Measurements from ENCODE around the gene CBFB. TPM values are rescaled to one million over a fixed set of nuclear protein-coding genes. Genes with fewer than 3 reads are reported as not detected.

Gene CBFB
- total RNA-seq, 1 experiment from 2014 or later = 76.3 TPM

GRCh38 chr16:67115639-67116038 is 86.7 kb downstream of the CBFB start:
- Histone ChIP-seq H3K14ac (ENCODE audit: insufficient read depth, low read length) (no peak overlapping the region), H4K20me1 (ENCODE audit: control insufficient read depth, insufficient read depth, insufficient read length) (no peaks in the 10 kb centered on the region), H3K4ac (ENCODE audit: low read depth, low read length) (no peak overlapping the region), H3T11ph (ENCODE audit: low read length) (no peak overlapping the region), H3K27me3 (ENCODE audit: insufficient read depth, low read length) (no peaks in the 10 kb centered on the region), H2BK20ac (ENCODE audit: low read depth, low read length, poor library complexity, severe bottlenecking) (no peak overlapping the region), H3K9me3 (ENCODE audit: control insufficient read depth, low read depth, low read length) (no peaks in the 10 kb centered on the region), H3K56ac (ENCODE audit: insufficient read length, low read depth, low read length) (no peak overlapping the region), H3K23ac (ENCODE audit: insufficient read length, low read depth, low read length) (no peak overlapping the region), H3K27ac (ENCODE audit: insufficient read length, low read depth, low read length) (no peak overlapping the region), H4K8ac (replicated peaks; ENCODE audit: insufficient read length, low read depth, low read length) (no peak overlapping the region), H4K91ac (ENCODE audit: insufficient read length, low read depth, low read length) (no peak overlapping the region), H3K18ac (ENCODE audit: insufficient read length, low read depth, low read length) (no peak overlapping the region), H2AFZ (ENCODE audit: low read length) (no peak overlapping the region), H2BK15ac (ENCODE audit: low read depth, low read length) (no peak overlapping the region), H3K79me1 (ENCODE audit: insufficient read depth, low read depth, low read length, poor library complexity, severe bottlenecking) (peaks cover 5% of the 10 kb centered on the region), H4K5ac (ENCODE audit: insufficient read length, low read depth, low read length) (no peak overlapping the region), H2BK5ac (ENCODE audit: insufficient read length, low read length) (no peak overlapping the region), H3K79me2 (ENCODE audit: insufficient read depth, low read length) (peaks cover 3% of the 10 kb centered on the region; the same call in 1 of the 2 replicates), H3K23me2 (ENCODE audit: insufficient read length, low read depth, low read length, poor library complexity, severe bottlenecking) (no peaks in the 10 kb centered on the region), H3K4me1 (ENCODE audit: insufficient read depth, low read length) (no peaks in the 10 kb centered on the region; the same call in 1 of the 2 replicates), H2BK12ac (ENCODE audit: insufficient read length, low read depth, low read length) (no peak overlapping the region), H2AK5ac (ENCODE audit: insufficient read length, low read length) (no peak overlapping the region), H3K9ac (ENCODE audit: extremely low read depth, insufficient read length, low read length) (no peak overlapping the region), H2BK120ac (ENCODE audit: low read depth, low read length, poor library complexity, severe bottlenecking) (no peak overlapping the region), H3K4me2 (ENCODE audit: insufficient read depth, insufficient read length, low read length) (no peak overlapping the region)
- Mint-ChIP-seq H3K4me1 (peaks cover 13 to 14% of the 10 kb centered on the region in 2 experiments), H3K27ac (no peak overlapping the region), H3K27me3 (ENCODE audit: low read depth) (no peaks in the 10 kb centered on the region; the same call in 1 of the 2 replicates), H3K4me3 (no peak overlapping the region), H3K36me3 (ENCODE audit: insufficient read depth in 1 of 3, low read depth in 3 of 3) (peaks cover 0 to 10% (median 9%) of the 10 kb centered on the region in 3 experiments; a peak in 6 of 7 replicates), H3K9me3 (no peaks in the 10 kb centered on the region)
- no peak for DNase-seq
- no peak for TF ChIP-seq CTCF (conservative IDR thresholded peaks at IDR 0.05)
- WGBS (ENCODE audit: extremely low coverage, insufficient read length, low lambda C conversion rate) = no CpG with 5 or more reads among the region's 7 CpGs
